Activated naive CD4-positive, alpha-beta T cell treated with anti-CD3 and anti-CD28 coated beads for 36 hours (primary cell): ENCODE results near the gene SLC8A1. TPM values are rescaled to one million over a fixed set of nuclear protein-coding genes. Genes with fewer than 3 reads are reported as not detected.

Experiments used
- CTCF ChIA-PET: fragments of 350-600 bp; sonication (Branson Sonifier 250); formaldehyde crosslinking; loops from one replicate; lab custom pipeline; 2021; ENCODE audit warnings: antibody characterized with exemption; lab: Charles Lee
- DNase-seq: peaks from one replicate; pipeline ENCODE4 v3.0.0-alpha.2; 2020
- H3K27ac Mint-ChIP-seq: one replicate; pipeline ENCODE4 v1.8.0; 2021; ENCODE audit warnings: mild to moderate bottlenecking, mixed read lengths
- H3K27me3 Mint-ChIP-seq: one replicate; pipeline ENCODE4 v1.8.0; 2021; ENCODE audit warnings: low read depth, mixed read lengths
- H3K36me3 Mint-ChIP-seq: one replicate; pipeline ENCODE4 v1.8.0; 2021; ENCODE audit warnings: low read depth, mixed read lengths
- H3K4me1 Mint-ChIP-seq: one replicate; pipeline ENCODE4 v1.8.0; 2021; ENCODE audit warnings: low read depth, mixed read lengths
- H3K4me3 Mint-ChIP-seq: one replicate; pipeline ENCODE4 v1.8.0; 2021; ENCODE audit warnings: mild to moderate bottlenecking, moderate library complexity, mixed read lengths
- H3K9me3 Mint-ChIP-seq: one replicate; pipeline ENCODE4 v1.8.0; 2021; ENCODE audit warnings: mixed read lengths
- intact Hi-C: fragments of 100-400 bp; cut with micrococcal nuclease; formaldehyde crosslinking; loops from one replicate; pipeline ENCODE4 v1.15.1; 2023
- total RNA-seq, 2 experiments: library from RNA; stranded (reverse); gene quantifications; one replicate each; pipeline ENCODE4 v1.2.3, GENCODE V29; 2021

SLC8A1 gene
- total RNA-seq, 2 experiments from 2014 or later: 0.60 to 0.99 TPM

GRCh38 chr2:40477361-40477760 lies 25.5 kb upstream of the SLC8A1 start:
- Mint-ChIP-seq H3K36me3 (no peaks in the 10 kb centered on the region), H3K27me3 (no peaks in the 10 kb centered on the region), H3K4me1 (no peaks in the 10 kb centered on the region), H3K9me3 (no peaks in the 10 kb centered on the region), H3K4me3 (no peak overlapping the region), H3K27ac (no peak overlapping the region)
- no peak for DNase-seq
- intact Hi-C loops: no loop called here
- CTCF ChIA-PET: no interaction called here

GRCh38 chr2:40476436-40476835 lies 24.5 kb upstream of the SLC8A1 start:
- intact Hi-C loops: no loop called here
- Mint-ChIP-seq H3K4me3 (no peak overlapping the region), H3K27me3 (no peaks in the 10 kb centered on the region), H3K4me1 (no peaks in the 10 kb centered on the region), H3K27ac (no peak overlapping the region), H3K9me3 (no peaks in the 10 kb centered on the region), H3K36me3 (no peaks in the 10 kb centered on the region)
- CTCF ChIA-PET: no interaction called here
- DNase-seq: no peak

GRCh38 chr2:40474306-40474705 lies 22.4 kb upstream of the SLC8A1 start:
- CTCF ChIA-PET: no interaction called here
- no peaks in the 10 kb centered on the region for H3K9me3 Mint-ChIP-seq
- H3K36me3 Mint-ChIP-seq: no peaks in the 10 kb centered on the region
- intact Hi-C loops: no loop called here
- DNase-seq: no peak
- no peak overlapping the region for H3K4me3 Mint-ChIP-seq
- no peaks in the 10 kb centered on the region for H3K27me3 Mint-ChIP-seq
- no peak overlapping the region for H3K27ac Mint-ChIP-seq
- no peaks in the 10 kb centered on the region for H3K4me1 Mint-ChIP-seq

- no peak for DNase-seq
- no peak overlapping the region for H3K4me3 Mint-ChIP-seq
- CTCF ChIA-PET: no interaction called here
- H3K27ac Mint-ChIP-seq: no peak overlapping the region
- no peaks in the 10 kb centered on the region for H3K27me3 Mint-ChIP-seq
- intact Hi-C loops: no loop called here
- H3K36me3 Mint-ChIP-seq: no peaks in the 10 kb centered on the region
- no peaks in the 10 kb centered on the region for H3K9me3 Mint-ChIP-seq
- H3K4me1 Mint-ChIP-seq: no peaks in the 10 kb centered on the region
Observed at GRCh38 chr2:40471866-40472265, 20.0 kb upstream of the SLC8A1 start.

DNA sequence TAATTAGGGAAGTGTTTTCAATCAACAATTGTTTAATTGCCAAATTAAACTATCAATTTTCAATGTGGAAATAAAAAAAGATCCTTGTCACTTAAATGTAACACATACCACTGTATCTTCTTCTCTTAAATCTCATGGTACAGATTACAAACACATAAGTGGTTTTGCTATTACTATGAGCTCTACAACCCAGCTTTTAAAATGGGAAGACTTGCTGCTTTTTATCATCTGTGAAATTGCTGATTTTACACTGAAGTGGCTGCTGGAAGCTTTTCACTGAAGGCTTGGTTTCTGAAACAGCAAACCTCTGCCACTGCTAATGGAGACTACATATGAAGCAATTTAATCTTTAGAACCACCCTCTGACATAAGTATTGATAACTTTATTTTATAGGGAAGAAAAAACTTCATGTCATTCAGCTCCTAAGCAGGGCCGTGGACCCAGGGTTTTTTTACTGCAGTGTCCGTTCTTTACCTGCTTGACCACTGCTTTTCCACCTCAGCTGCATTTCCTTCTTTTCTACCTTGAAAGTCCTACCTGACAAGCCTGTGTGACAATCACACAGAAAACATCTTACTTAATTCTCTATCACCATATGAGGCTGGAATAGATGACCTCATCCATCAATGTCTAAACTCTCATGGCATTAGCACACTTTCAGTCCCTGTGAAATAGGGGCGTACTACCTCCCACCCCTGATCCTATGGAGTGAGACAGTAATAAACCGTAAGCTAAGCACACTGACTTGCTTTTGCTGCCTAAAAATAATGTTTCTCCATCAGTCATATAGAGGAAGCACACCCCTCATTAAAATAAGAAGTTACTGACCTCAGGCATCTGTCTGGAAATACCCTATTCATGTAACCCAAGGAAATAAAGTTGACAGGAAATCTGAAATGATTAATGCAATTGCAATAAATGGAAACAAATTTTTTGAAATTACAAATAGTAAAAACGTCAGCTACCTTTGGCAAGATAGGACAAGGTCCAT lies 19.2 kb upstream of the SLC8A1 start:
- CTCF ChIA-PET: no interaction called here
- DNase-seq: no peak
- no peaks in the 10 kb centered on the region for H3K9me3 Mint-ChIP-seq
- H3K4me3 Mint-ChIP-seq: no peak overlapping the region
- H3K36me3 Mint-ChIP-seq: no peaks in the 10 kb centered on the region
- no peaks in the 10 kb centered on the region for H3K27me3 Mint-ChIP-seq
- H3K27ac Mint-ChIP-seq: no peak overlapping the region
- no peaks in the 10 kb centered on the region for H3K4me1 Mint-ChIP-seq
- intact Hi-C loops: no loop called here

DNA sequence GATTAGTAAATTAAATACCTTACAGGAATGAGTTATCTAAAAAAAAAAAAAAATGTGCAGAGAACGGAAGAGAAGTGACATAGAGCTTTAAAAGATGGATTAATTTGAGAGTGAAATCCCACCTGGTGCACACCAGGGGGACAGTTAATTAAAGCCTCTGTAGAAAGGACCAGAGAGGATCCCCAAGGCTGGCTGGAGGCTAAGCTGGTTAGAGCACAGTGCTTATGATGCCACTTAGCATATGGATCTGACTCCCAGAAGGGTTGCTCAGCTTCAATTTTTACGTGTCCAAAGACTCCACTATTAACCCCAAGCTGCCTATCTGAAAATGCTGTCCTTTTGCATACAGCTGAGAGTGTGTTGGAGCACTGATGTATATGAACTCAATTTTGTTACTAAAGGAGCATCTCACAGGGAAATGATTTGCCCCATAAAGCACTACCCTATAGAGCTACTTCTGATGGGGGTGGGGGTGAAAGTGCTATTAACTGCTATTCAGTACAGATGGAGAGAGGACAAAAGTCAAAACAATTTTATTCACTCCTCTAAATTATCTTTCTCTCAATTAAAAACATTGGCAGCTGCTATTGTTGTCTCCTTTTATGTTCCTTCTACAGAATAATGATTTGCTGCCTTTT lies 15.2 kb upstream of the SLC8A1 start:
- Mint-ChIP-seq H3K36me3 (no peaks in the 10 kb centered on the region), H3K27me3 (peaks cover 4% of the 10 kb centered on the region), H3K9me3 (no peaks in the 10 kb centered on the region), H3K4me1 (no peaks in the 10 kb centered on the region), H3K4me3 (no peak overlapping the region), H3K27ac (no peak overlapping the region)
- intact Hi-C loops: no loop called here
- CTCF ChIA-PET: interaction anchor here (0.6 kb wide), 1 partner anchor 697 kb away, joined by 3 read pairs; no protein-coding TSS in a partner anchor
- no peak for DNase-seq

GRCh38 chr2:40466332-40466906 lies 14.5 kb upstream of the SLC8A1 start:
- DNase-seq: no peak
- no peaks in the 10 kb centered on the region for H3K36me3 Mint-ChIP-seq
- peaks cover 4% of the 10 kb centered on the region for H3K27me3 Mint-ChIP-seq
- no peaks in the 10 kb centered on the region for H3K4me1 Mint-ChIP-seq
- H3K9me3 Mint-ChIP-seq: no peaks in the 10 kb centered on the region
- H3K27ac Mint-ChIP-seq: no peak overlapping the region
- intact Hi-C loops: no loop called here
- no peak overlapping the region for H3K4me3 Mint-ChIP-seq
- CTCF ChIA-PET: interaction anchor here (0.6 kb wide), 2 partner anchors 115 to 696 kb away, joined by 3 to 6 read pairs; no protein-coding TSS in a partner anchor

DNA sequence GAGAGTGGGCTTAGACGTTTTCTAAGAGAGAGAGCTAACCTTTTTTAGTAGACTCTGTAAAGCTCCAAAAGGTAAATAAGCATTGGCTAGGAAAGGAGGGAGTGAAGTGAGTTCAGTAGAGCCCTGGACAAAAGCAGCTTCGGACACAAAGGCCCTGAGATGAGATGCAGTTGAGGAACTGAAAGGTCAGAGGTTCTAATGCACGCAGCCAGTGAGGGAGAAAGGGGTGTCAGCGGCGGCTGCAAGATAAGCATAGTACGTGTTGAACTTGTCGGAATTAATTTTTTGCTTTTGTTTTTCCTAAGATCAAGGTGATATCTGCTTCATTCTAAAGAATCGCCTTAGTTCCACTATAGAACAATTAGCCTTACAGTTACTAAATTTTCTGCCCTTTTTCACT lies 11.2 kb upstream of the SLC8A1 start:
- H3K27me3 Mint-ChIP-seq: peaks cover 4% of the 10 kb centered on the region

GRCh38 chr2:40458271-40458794 lies 6.4 kb upstream of the SLC8A1 start:
- peaks cover 15% of the 10 kb centered on the region for H3K27me3 Mint-ChIP-seq
- no peaks in the 10 kb centered on the region for H3K4me1 Mint-ChIP-seq
- no peak overlapping the region for H3K4me3 Mint-ChIP-seq
- DNase-seq: no peak
- no peaks in the 10 kb centered on the region for H3K9me3 Mint-ChIP-seq
- no peak overlapping the region for H3K27ac Mint-ChIP-seq
- intact Hi-C loops: no loop called here
- CTCF ChIA-PET: no interaction called here
- no peaks in the 10 kb centered on the region for H3K36me3 Mint-ChIP-seq

More for the DNA sequence above, 11.2 kb upstream of the SLC8A1 start:
- Mint-ChIP-seq H3K4me1 (no peaks in the 10 kb centered on the region), H3K27ac (no peak overlapping the region), H3K9me3 (no peaks in the 10 kb centered on the region), H3K36me3 (no peaks in the 10 kb centered on the region), H3K4me3 (no peak overlapping the region)
- DNase-seq: no peak
- CTCF ChIA-PET: no interaction called here
- intact Hi-C loops: no loop called here

GRCh38 chr2:40457837-40458236 lies 5.9 kb upstream of the SLC8A1 start:
- Mint-ChIP-seq H3K4me3 (no peak overlapping the region), H3K36me3 (no peaks in the 10 kb centered on the region), H3K9me3 (no peaks in the 10 kb centered on the region), H3K27ac (no peak overlapping the region), H3K4me1 (no peaks in the 10 kb centered on the region), H3K27me3 (peaks cover 16% of the 10 kb centered on the region)
- no peak for DNase-seq
- CTCF ChIA-PET: no interaction called here
- intact Hi-C loops: no loop called here

DNA sequence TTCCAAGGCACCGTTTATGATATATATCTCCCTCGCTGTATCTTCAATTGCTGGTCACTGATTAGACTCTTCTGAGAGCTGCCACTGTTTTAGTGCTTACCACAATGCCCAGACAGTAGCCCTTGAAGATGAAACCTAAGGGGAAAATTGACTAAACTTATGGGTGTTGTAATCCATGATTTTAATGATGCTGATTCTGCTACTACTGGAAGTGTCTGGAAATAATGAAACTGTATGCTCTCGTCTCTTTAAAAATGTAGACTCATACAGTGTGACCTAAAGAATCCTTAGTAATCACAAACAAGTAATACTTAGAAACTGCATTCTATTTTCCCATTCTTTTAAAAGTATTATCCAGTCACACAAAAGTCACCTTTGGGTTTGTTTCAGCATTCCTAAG lies 5.5 kb upstream of the SLC8A1 start:
- CTCF ChIA-PET: no interaction called here
- Mint-ChIP-seq H3K27ac (no peak overlapping the region), H3K4me1 (peaks cover 4% of the 10 kb centered on the region), H3K9me3 (no peaks in the 10 kb centered on the region), H3K4me3 (no peak overlapping the region), H3K36me3 (peaks cover 2% of the 10 kb centered on the region), H3K27me3 (peaks cover 20% of the 10 kb centered on the region)
- no peak for DNase-seq
- intact Hi-C loops: no loop called here

DNA sequence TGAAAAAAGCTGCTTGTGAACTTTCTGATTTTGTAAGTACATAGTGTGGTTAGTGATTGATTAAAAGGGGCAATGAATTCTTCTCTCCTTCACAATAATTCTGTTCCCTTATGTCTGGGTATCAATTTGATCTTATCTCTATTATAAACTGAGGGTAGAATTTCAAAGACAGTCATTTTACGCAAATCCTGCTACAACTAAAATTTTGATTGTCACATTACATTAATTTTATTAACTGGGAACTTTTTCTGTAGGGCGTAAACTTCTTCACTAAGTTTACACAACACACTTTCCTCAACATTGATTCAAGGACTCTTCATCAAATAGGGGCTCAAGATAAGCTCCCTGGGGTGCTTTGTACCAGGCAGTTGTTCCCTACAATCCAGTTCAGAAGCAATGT lies 5.0 kb upstream of the SLC8A1 start:
- no peak overlapping the region for H3K27ac Mint-ChIP-seq

More for the DNA sequence above, 5.0 kb upstream of the SLC8A1 start:
- CTCF ChIA-PET: no interaction called here
- peaks cover 5% of the 10 kb centered on the region for H3K4me1 Mint-ChIP-seq
- peaks cover 2% of the 10 kb centered on the region for H3K36me3 Mint-ChIP-seq
- DNase-seq: no peak
- H3K27me3 Mint-ChIP-seq: peaks cover 22% of the 10 kb centered on the region
- no peak overlapping the region for H3K4me3 Mint-ChIP-seq
- no peaks in the 10 kb centered on the region for H3K9me3 Mint-ChIP-seq
- intact Hi-C loops: no loop called here
